Erythroblast (primary cell): ENCODE data around the gene APAF1.
"Not testable (repeated sequence)": the region's sequence is repeated elsewhere in the genome, so short reads cannot be mapped to it uniquely, and the experiment has no call there.

ENCODE experiments used
- GATA1 ChIP-seq: IDR thresholded peaks from 2 replicates; pipeline ENCODE4 v1.6.1; 2011; ENCODE audit warnings: low read depth, mild to moderate bottlenecking, control low read depth, low read length, moderate library complexity
- POLR2A ChIP-seq: IDR thresholded peaks from 2 replicates; pipeline ENCODE4 v1.6.1; 2011; ENCODE audit warnings: mild to moderate bottlenecking, low read length

DNA sequence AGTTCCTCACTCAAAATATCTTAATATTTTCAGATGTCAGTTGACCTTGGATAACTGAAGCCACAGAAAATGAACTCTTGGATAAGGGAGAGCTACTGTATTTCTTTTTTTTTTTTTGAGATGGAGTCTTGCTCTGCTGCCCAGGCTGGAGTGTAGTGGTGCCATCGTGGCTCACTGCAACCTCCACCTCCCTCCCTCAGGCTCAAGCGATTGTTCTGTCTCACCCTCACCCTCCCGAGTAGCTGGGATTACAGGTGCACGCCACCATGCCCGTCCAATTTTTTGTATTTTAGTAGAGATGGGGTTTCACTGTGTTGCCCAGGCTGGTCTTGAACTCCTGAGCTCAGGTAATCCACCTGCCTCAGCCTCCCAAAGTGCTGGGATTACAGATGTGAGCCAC is 47.8 kb upstream of the APAF1 start:
- TF ChIP-seq POLR2A, GATA1: not testable (repeated sequence)
